GM12892 (cell line): ENCODE measurements around the gene CCR5.

Experiments used
- POLR2A ChIP-seq: IDR thresholded peaks from 2 replicates; pipeline ENCODE4 v1.6.1; 2011; ENCODE audit warnings: low read depth, low read length, control low read depth
- POLR2AphosphoS5 ChIP-seq: IDR thresholded peaks from 2 replicates; pipeline ENCODE4 v1.6.1; 2011; ENCODE audit warnings: low read depth, low read length, control low read depth
- TAF1 ChIP-seq: IDR thresholded peaks from 2 replicates; pipeline ENCODE4 v1.6.1; 2011; ENCODE audit warnings: low read depth, mild to moderate bottlenecking, control low read depth, low read length, borderline replicate concordance

DNA sequence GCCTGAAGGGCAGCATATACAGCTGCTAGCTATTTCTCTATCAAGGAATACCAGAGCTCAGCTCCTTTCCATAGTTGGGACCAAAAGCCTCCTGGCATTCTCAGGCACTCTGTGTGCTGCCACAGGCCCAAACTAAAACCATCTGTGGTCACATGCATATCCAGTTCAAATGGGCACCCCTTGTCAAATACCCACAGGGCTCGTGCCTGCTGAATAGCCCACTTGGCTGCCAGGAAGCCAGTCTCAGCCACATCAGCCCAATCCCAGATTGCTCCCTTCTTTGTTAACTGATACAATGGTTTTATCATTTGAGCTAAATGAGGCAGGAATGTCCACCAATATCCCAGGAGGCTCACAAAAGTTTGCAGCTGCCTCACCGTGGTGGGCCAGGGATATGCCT is 50.2 kb downstream of the CCR5 start:
- no peak for TF ChIP-seq POLR2A
- TF ChIP-seq POLR2AphosphoS5: no peak
- no peak for TF ChIP-seq TAF1
